CD4-positive, alpha-beta memory T cell (primary cell): ENCODE data around the gene TBC1D12. TPM values are rescaled to one million over a fixed set of nuclear protein-coding genes. Genes with fewer than 3 reads are reported as not detected.
A peak's percentile ranks its signal among the peaks of the same experiment; 100 is the strongest.

Experiments used
- CTCF ChIA-PET: fragments of 350-600 bp; sonication (Branson Sonifier 250); formaldehyde crosslinking; loops from one replicate; lab custom pipeline; 2021; ENCODE audit warnings: inconsistent platforms; ENCODE audit not compliant: partially characterized antibody; lab: Charles Lee
- POLR2A ChIA-PET: fragments of 350-600 bp; sonication (Branson Sonifier 250); formaldehyde crosslinking; loops from one replicate; lab custom pipeline; 2021; ENCODE audit not compliant: partially characterized antibody; lab: Charles Lee
- DNase-seq, 5 donors: peaks; one replicate each; pipeline versions ENCODE4 v3.0.0 to v3.0.0-alpha.2; 2020 to 2022; ENCODE audit warnings: mixed read lengths in 1 of 5
- H3K27ac ChIP-seq: one replicate; pipeline ENCODE4 v1.7.0; 2013; ENCODE audit warnings: low read depth, low read length
- H3K27me3 ChIP-seq: 2 replicates; pipeline ENCODE4 v1.7.0; 2013; ENCODE audit warnings: mild to moderate bottlenecking, low read length, moderate library complexity; ENCODE audit not compliant: insufficient read depth
- H3K36me3 ChIP-seq: 2 replicates; pipeline ENCODE4 v1.7.0; 2013; ENCODE audit warnings: mild to moderate bottlenecking, low read length, moderate library complexity; ENCODE audit not compliant: insufficient read depth
- H3K4me1 ChIP-seq: 2 replicates; pipeline ENCODE4 v1.7.0; 2013; ENCODE audit warnings: mild to moderate bottlenecking, low read length, moderate library complexity; ENCODE audit not compliant: insufficient read depth
- H3K4me3 ChIP-seq, 2 donors: one replicate each; pipeline ENCODE4 v1.7.0; 2013; ENCODE audit warnings: low read length in 2 of 2, mild to moderate bottlenecking in 1 of 2
- H3K9me3 ChIP-seq, 2 donors: one replicate each; pipeline ENCODE4 v1.7.0; 2013; ENCODE audit warnings: low read length in 2 of 2, control low read depth in 1 of 2; ENCODE audit not compliant: control insufficient read depth in 1 of 2
- H3K27ac Mint-ChIP-seq, 7 donors: one replicate each; pipeline ENCODE4 v1.8.0; 2020 to 2021; ENCODE audit warnings: mixed read lengths in 7 of 7, mild to moderate bottlenecking in 6 of 7, inconsistent platforms in 3 of 7, moderate library complexity in 3 of 7
- H3K27me3 Mint-ChIP-seq, 2 donors: one replicate each; pipeline ENCODE4 v1.8.0; 2020 to 2021; ENCODE audit warnings: mixed read lengths in 2 of 2
- H3K36me3 Mint-ChIP-seq, 2 donors: one replicate each; pipeline ENCODE4 v1.8.0; 2020 to 2021; ENCODE audit warnings: mixed read lengths in 2 of 2, inconsistent platforms in 1 of 2, mild to moderate bottlenecking in 1 of 2
- H3K4me1 Mint-ChIP-seq, 4 donors: one replicate each; pipeline ENCODE4 v1.8.0; 2020 to 2021; ENCODE audit warnings: mixed read lengths in 4 of 4, mild to moderate bottlenecking in 1 of 4
- H3K4me3 Mint-ChIP-seq, 8 donors: one replicate each; pipeline ENCODE4 v1.8.0; 2020 to 2021; ENCODE audit warnings: mixed read lengths in 8 of 8, mild to moderate bottlenecking in 7 of 8, moderate library complexity in 6 of 8, inconsistent platforms in 3 of 8
- H3K9me3 Mint-ChIP-seq, 8 donors: one replicate each; pipeline ENCODE4 v1.8.0; 2020 to 2021; ENCODE audit warnings: mixed read lengths in 8 of 8, mild to moderate bottlenecking in 5 of 8, inconsistent platforms in 3 of 8, moderate library complexity in 1 of 8
- intact Hi-C: fragments of 100-400 bp; cut with micrococcal nuclease; formaldehyde crosslinking; loops from one replicate; pipeline ENCODE4 v1.15.1; 2023
- polyA plus RNA-seq, 2 donors: library from polyadenylated mRNA; unstranded; fragments of 300-500 nt; fragmentation: Illumina TruSeq; gene quantifications; one replicate each; pipeline ENCODE4 v1.2.3, GENCODE V29; 2021
- total RNA-seq, 2 experiments: library from RNA; stranded (reverse); gene quantifications; one replicate each; pipeline ENCODE4 v1.2.3, GENCODE V29; 2021

Gene TBC1D12
- total and polyA plus RNA-seq, 4 experiments from 2014 or later, result 0.30 to 0.96 TPM; not detected in 2

GRCh38 chr10:94403380-94404213 is 1.3 kb downstream of the TBC1D12 start:
- Histone ChIP-seq H3K27me3 (peaks cover 12% of the 10 kb centered on the region), H3K4me1 (peaks cover 7% of the 10 kb centered on the region), H3K36me3 (no peaks in the 10 kb centered on the region), H3K27ac (no peak overlapping the region), H3K9me3 (no peaks in the 10 kb centered on the region), H3K4me3 (peak overlapping the region in 1 of 2 donors; percentile 27)
- peak in 4 of 5 donors; percentile 8 to 24 (median 18) for DNase-seq
- intact Hi-C loops, result no loop called here
- CTCF ChIA-PET, result no interaction called here
- Mint-ChIP-seq H3K4me1 (peaks cover 4 to 13% (median 8%) of the 10 kb centered on the region in 4 donors), H3K27me3 (peaks cover 36 to 47% of the 10 kb centered on the region in 2 donors), H3K9me3 (peaks cover 0 to 4% (median 2%) of the 10 kb centered on the region in 8 donors), H3K36me3 (peaks cover 0 to 3% of the 10 kb centered on the region in 2 donors), H3K27ac (peak overlapping the region in 2 of 7 donors; percentile 22 to 38), H3K4me3 (peak overlapping the region; percentile 85 to 94 (median 87))
- POLR2A ChIA-PET, result no interaction called here

DNA sequence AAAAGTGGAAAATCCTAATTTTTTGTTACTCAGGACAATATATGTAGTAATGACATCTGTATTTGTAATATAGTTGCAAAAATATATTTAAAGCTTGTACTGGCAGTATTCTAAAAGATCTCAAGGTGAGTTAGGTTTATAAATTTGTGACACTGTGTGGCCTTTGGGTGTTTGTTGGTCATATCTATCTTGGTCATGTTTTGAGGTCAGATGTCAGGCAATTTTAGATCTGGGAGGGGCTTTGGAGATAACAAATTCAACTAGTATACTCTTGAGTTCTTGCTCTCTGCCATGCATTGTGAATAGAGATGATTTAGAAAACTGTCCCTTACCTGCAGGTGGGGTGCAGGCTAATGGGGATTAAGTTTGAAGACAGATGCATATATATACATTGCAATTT is 3.1 kb downstream of the TBC1D12 start:
- intact Hi-C loops, result no loop called here
- Mint-ChIP-seq H3K4me1 (peaks cover 4 to 13% (median 8%) of the 10 kb centered on the region in 4 donors), H3K36me3 (peaks cover 0 to 3% of the 10 kb centered on the region in 2 donors), H3K27ac (no peak overlapping the region), H3K27me3 (peaks cover 30 to 51% of the 10 kb centered on the region in 2 donors), H3K4me3 (peak overlapping the region in 2 of 8 donors; percentile 3 to 30), H3K9me3 (peaks cover 0 to 4% (median 2%) of the 10 kb centered on the region in 8 donors)
- peaks cover 7% of the 10 kb centered on the region for H3K4me1 ChIP-seq
- POLR2A ChIA-PET, result no interaction called here
- no peaks in the 10 kb centered on the region for H3K36me3 ChIP-seq
- CTCF ChIA-PET, result no interaction called here
- DNase-seq, result no peak
- H3K27me3 ChIP-seq, result peaks cover 12% of the 10 kb centered on the region
- no peak overlapping the region for H3K27ac ChIP-seq
- no peaks in the 10 kb centered on the region for H3K9me3 ChIP-seq
- H3K4me3 ChIP-seq, result no peak overlapping the region

- H3K27me3 ChIP-seq, result peaks cover 12% of the 10 kb centered on the region
- peaks cover 0 to 3% of the 10 kb centered on the region in 2 donors for H3K36me3 Mint-ChIP-seq
- CTCF ChIA-PET, result no interaction called here
- H3K4me1 ChIP-seq, result peaks cover 7% of the 10 kb centered on the region
- H3K36me3 ChIP-seq, result no peaks in the 10 kb centered on the region
- H3K27ac Mint-ChIP-seq, result no peak overlapping the region
- H3K27me3 Mint-ChIP-seq, result peaks cover 23 to 49% of the 10 kb centered on the region in 2 donors
- no peak overlapping the region for H3K27ac ChIP-seq
- H3K4me1 Mint-ChIP-seq, result peaks cover 4 to 7% (median 6%) of the 10 kb centered on the region in 4 donors
- no peaks in the 10 kb centered on the region for H3K9me3 ChIP-seq
- intact Hi-C loops, result no loop called here
- POLR2A ChIA-PET, result interaction anchor here (0.6 kb wide), 1 partner anchor 10 kb away, joined by 3 read pairs; no protein-coding TSS in a partner anchor
- no peak for DNase-seq
- peaks cover 0 to 6% (median 0%) of the 10 kb centered on the region in 8 donors for H3K9me3 Mint-ChIP-seq
- H3K4me3 ChIP-seq, result no peak overlapping the region
- no peak overlapping the region for H3K4me3 Mint-ChIP-seq
These were observed 5.3 kb downstream of the TBC1D12 start for GRCh38 chr10:94407668-94408067.

DNA sequence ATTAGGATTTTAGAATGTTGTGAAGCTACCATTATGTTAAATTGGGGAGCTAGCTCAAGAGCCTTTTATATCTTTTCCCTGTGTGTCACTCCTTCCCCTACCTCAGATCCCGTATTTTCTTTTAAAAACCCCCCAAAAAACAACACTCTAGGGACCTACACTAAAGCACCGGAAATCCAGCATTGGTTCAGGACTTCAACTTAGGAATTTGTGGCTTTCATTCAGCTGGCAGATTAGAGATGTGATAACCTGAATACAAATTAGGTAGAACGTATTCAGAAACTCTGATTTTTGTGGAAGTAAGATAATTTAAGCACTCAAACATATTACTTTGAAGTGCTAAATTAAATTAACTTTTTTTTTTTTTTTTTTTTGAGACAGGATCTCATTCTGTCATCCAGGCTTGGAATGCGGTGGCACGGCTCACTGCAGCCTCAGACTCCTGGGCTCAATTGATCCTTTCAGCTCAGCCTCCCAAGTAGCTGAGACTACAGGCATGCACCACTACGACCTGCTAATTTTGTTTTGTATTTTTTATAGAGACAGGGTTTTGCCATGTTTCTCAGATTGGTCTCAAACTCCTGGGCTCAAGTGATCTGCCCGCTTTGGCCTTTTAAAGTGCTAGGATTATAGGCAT is 6.8 kb downstream of the TBC1D12 start:
- H3K36me3 ChIP-seq, result no peaks in the 10 kb centered on the region
- H3K4me1 ChIP-seq, result peaks cover under 1% of the 10 kb centered on the region
- Mint-ChIP-seq H3K9me3 (peaks cover 0 to 4% (median 0%) of the 10 kb centered on the region in 8 donors), H3K27me3 (peaks cover 16 to 49% of the 10 kb centered on the region in 2 donors), H3K4me1 (no peaks in the 10 kb centered on the region), H3K27ac (no peak overlapping the region), H3K4me3 (no peak overlapping the region), H3K36me3 (peaks cover 0 to 3% of the 10 kb centered on the region in 2 donors)
- ChIA-PET CTCF (no interaction called here), POLR2A (no interaction called here)
- H3K4me3 ChIP-seq, result no peak overlapping the region
- intact Hi-C loops, result no loop called here
- H3K27me3 ChIP-seq, result peaks cover 8% of the 10 kb centered on the region
- H3K9me3 ChIP-seq, result no peaks in the 10 kb centered on the region
- no peak for DNase-seq
- H3K27ac ChIP-seq, result no peak overlapping the region

GRCh38 chr10:94411304-94411703 is 9.0 kb downstream of the TBC1D12 start:
- Mint-ChIP-seq H3K36me3 (no peaks in the 10 kb centered on the region), H3K4me3 (no peak overlapping the region), H3K9me3 (peaks cover 0 to 2% (median 0%) of the 10 kb centered on the region in 8 donors), H3K4me1 (no peaks in the 10 kb centered on the region), H3K27ac (no peak overlapping the region), H3K27me3 (peaks cover 14 to 46% of the 10 kb centered on the region in 2 donors)
- intact Hi-C loops, result no loop called here
- POLR2A ChIA-PET, result no interaction called here
- Histone ChIP-seq H3K27me3 (peaks cover 6% of the 10 kb centered on the region), H3K27ac (no peak overlapping the region), H3K4me1 (no peaks in the 10 kb centered on the region), H3K4me3 (no peak overlapping the region), H3K9me3 (no peaks in the 10 kb centered on the region), H3K36me3 (no peaks in the 10 kb centered on the region)
- CTCF ChIA-PET, result no interaction called here
- DNase-seq, result no peak

- POLR2A ChIA-PET, result no interaction called here
- H3K36me3 ChIP-seq, result no peaks in the 10 kb centered on the region
- H3K4me3 ChIP-seq, result no peak overlapping the region
- H3K9me3 ChIP-seq, result no peaks in the 10 kb centered on the region
- no peaks in the 10 kb centered on the region for H3K4me1 ChIP-seq
- no peak overlapping the region for H3K27ac Mint-ChIP-seq
- CTCF ChIA-PET, result interaction anchor here (1.0 kb wide), 1 partner anchor 32 kb away, joined by 3 read pairs; no protein-coding TSS in a partner anchor
- no peaks in the 10 kb centered on the region for H3K36me3 Mint-ChIP-seq
- H3K9me3 Mint-ChIP-seq, result peaks cover 0 to 2% (median 0%) of the 10 kb centered on the region in 8 donors
- peaks cover 15 to 35% of the 10 kb centered on the region in 2 donors for H3K27me3 Mint-ChIP-seq
- no peaks in the 10 kb centered on the region for H3K27me3 ChIP-seq
- no peaks in the 10 kb centered on the region for H3K4me1 Mint-ChIP-seq
- H3K27ac ChIP-seq, result no peak overlapping the region
- intact Hi-C loops, result no loop called here
- no peak overlapping the region for H3K4me3 Mint-ChIP-seq
- DNase-seq, result no peak
These were observed 10.1 kb downstream of the TBC1D12 start for GRCh38 chr10:94412449-94412848.

DNA sequence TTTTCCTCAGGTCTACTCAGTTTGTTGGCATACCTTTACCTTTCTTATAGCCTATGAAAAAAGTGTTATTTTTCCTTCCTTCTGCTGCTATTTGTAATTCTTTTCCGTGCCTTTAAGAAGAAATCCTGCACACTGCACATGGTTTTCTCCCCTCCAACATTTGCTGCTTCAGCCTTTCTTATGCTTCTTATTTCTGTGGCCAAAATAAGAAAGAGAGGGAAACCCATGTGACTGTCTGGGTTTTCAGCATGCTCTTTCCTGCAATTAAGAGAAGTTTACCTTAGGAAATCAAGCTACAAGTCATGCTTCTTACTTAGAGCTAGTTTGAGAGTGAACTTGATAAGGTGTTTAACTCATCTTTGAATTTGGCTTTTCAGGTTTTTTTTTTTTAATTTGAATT is 11.0 kb downstream of the TBC1D12 start:
- intact Hi-C loops, result no loop called here
- H3K36me3 ChIP-seq, result no peaks in the 10 kb centered on the region
- no peaks in the 10 kb centered on the region for H3K4me1 ChIP-seq
- POLR2A ChIA-PET, result no interaction called here
- Mint-ChIP-seq H3K4me1 (no peaks in the 10 kb centered on the region), H3K36me3 (no peaks in the 10 kb centered on the region), H3K9me3 (peaks cover 0 to 2% (median 0%) of the 10 kb centered on the region in 8 donors), H3K27ac (no peak overlapping the region), H3K27me3 (peaks cover 13 to 28% of the 10 kb centered on the region in 2 donors), H3K4me3 (no peak overlapping the region)
- CTCF ChIA-PET, result interaction anchor here (1.0 kb wide), 1 partner anchor 31 kb away, joined by 3 read pairs; no protein-coding TSS in a partner anchor
- no peaks in the 10 kb centered on the region for H3K27me3 ChIP-seq
- no peaks in the 10 kb centered on the region for H3K9me3 ChIP-seq
- H3K4me3 ChIP-seq, result no peak overlapping the region
- no peak for DNase-seq
- no peak overlapping the region for H3K27ac ChIP-seq
